ES-I3 (cell line): Measurements from ENCODE around the gene TRMT5.

Source experiments
- H3K36me3 ChIP-seq: 2 replicates; pipeline ENCODE4 v1.6.1; 2013; ENCODE audit warnings: mild to moderate bottlenecking, low read length, control low read depth, moderate library complexity; ENCODE audit not compliant: insufficient read depth
- H3K4me1 ChIP-seq: 2 replicates; pipeline ENCODE4 v1.6.1; 2013; ENCODE audit warnings: mild to moderate bottlenecking, control low read depth, low read length; ENCODE audit not compliant: insufficient read depth
- H3K9ac ChIP-seq: 2 replicates; pipeline ENCODE4 v1.6.1; 2013; ENCODE audit warnings: low read depth, mild to moderate bottlenecking, low read length, moderate library complexity
- H3K9me3 ChIP-seq: 2 replicates; pipeline ENCODE4 v1.6.1; 2013; ENCODE audit warnings: mild to moderate bottlenecking, low read length, moderate library complexity; ENCODE audit not compliant: control insufficient read depth, insufficient read depth

Gene TRMT5

DNA sequence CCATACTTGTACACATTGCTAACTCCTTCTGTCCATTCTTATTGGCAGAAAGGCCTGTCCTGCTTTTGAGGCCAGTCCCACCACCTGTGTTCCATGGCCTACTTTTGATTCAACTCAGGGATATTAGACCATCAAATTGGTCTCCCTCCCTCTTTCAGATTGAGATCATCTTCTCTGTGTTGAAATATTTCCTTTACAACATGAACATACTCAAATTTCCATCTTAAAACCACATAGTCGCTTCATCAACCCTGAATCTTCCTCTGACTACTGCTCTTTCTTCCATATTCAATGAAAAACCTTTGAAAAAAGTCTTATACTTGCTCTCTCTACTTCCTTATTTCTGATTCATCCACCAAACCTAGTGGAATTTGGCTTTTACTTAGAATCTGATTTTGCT, 34.9 kb downstream of the TRMT5 start:
- Histone ChIP-seq H3K4me1 (0 out of 2 replicates have a peak, but pooled peaks cover 4% of the 10 kb centered on the region), H3K36me3 (0 out of 2 replicates have a peak, but pooled peaks cover 4% of the 10 kb centered on the region), H3K9me3 (no peaks in the 10 kb centered on the region), H3K9ac (no peak overlapping the region)

DNA sequence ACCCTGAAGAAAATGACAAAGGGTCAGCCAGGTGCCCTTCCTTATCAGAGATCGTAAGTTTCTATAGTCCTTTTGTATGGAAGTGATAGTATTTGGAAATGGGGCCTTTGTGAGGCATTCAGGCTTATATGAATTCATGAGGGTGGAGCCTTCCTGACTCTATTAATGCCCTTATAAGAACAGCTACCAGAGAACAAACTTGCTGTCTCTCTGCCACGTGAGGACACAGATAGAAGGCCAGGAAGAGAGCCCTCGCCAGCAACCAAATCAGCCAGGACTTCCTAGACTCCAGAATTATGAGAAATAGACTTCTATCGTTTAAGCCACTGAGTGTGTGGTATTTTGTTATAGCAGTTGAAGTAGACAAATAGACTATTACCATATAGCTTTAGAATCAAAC, 36.7 kb downstream of the TRMT5 start:
- Histone ChIP-seq H3K9ac (no peak overlapping the region), H3K36me3 (0 out of 2 replicates have a peak, but pooled peaks cover 4% of the 10 kb centered on the region), H3K4me1 (0 out of 2 replicates have a peak, but pooled peaks cover 4% of the 10 kb centered on the region), H3K9me3 (no peaks in the 10 kb centered on the region)

DNA sequence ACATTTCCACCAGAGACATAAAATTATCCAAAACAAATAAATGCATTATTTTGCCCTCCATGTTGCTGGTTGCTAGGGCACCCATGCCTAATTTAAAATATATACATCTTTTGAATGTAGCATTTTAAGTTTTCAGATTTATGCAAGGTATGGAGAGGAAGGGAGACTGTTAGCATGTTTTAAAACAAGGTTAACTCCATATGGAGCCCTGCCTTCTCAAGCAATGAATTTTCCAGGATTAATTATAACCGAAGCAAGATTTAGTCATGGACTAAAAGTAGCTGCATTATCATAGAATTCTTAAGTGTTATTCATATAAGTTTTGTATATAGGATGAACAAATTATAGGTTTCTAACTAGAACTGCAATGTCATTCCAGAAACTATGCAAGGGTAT, 37.2 kb downstream of the TRMT5 start:
- H3K36me3 ChIP-seq: 0 out of 2 replicates have a peak, but pooled peaks cover 4% of the 10 kb centered on the region
- H3K9ac ChIP-seq: no peak overlapping the region
- H3K4me1 ChIP-seq: 0 out of 2 replicates have a peak, but pooled peaks cover 4% of the 10 kb centered on the region
- no peaks in the 10 kb centered on the region for H3K9me3 ChIP-seq

DNA sequence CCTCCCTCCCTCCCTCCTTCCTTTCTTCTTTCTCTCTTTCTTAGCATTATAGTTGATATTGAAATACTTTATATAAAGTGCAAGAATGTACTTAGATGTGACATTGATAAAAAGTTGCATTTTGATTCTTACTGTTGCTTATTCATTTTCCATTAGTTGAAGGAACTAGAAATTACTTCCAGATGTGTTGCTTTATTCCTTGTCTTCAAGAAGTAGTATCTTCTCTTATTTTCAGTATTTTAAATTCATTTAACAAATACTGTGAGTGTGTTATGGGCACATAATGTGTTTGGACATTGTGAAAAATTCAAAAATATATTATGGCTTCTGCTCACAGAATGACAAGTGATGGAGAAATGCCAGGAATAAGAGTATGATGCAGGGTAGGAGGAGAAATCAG, 45.6 kb downstream of the TRMT5 start:
- Histone ChIP-seq H3K36me3 (no peaks in the 10 kb centered on the region), H3K4me1 (no peaks in the 10 kb centered on the region), H3K9ac (no peak overlapping the region), H3K9me3 (no peaks in the 10 kb centered on the region)

DNA sequence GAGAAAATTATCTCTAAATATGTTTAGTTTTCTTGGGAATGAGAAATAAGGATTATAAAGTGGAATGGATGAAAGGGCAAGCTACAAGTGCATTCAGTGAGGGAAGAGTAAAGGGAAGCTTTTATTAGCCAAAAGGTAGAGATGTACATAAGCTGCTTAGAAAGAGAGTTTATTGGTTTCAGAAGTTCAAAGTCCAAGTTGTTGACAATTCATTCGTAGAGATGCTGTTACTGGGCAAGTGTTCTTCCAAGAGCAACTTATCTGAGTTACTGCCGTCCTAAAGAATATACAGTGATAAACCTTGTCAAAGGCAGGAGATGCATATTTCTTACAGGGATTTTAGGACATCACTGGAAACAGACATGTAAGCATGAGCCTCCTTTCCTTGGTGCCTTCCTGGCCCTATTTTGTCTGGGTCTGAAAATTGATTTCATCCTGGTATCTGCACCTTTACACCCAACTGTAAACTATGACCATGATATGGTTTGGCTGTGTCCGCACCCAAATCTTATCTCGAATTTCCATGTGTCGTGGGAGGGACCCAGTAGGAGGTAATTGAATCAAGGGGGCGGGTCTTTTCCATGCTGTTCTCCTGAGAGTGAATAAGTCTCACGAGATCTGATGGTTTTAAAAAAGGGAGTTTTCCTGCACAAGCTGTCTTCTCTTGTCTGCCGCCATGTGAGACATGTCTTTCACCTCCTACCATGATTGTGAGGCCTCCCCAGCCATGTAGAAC, 46.8 kb downstream of the TRMT5 start:
- no peaks in the 10 kb centered on the region for H3K4me1 ChIP-seq
- H3K36me3 ChIP-seq: no peaks in the 10 kb centered on the region
- H3K9ac ChIP-seq: no peak overlapping the region
- H3K9me3 ChIP-seq: no peaks in the 10 kb centered on the region

DNA sequence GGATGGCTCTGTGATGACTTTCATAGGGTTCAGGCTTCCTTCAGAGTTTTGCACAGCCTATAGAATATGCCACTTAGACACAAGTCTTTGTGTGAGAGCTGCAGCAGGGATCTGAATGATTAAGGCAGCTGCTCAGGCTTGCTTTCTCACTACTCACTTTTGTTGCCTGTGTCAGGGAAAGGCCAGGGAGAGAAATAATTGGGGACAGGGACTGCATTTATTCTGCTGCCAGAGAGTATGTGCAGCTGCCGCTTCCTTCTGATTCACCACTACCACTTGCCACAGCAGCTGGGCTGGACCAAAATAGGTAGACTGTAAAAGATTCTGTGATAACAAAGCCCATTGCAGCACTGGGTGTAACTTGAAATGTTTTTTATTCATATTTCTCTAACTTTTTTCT, 49.7 kb downstream of the TRMT5 start:
- Histone ChIP-seq H3K9ac (no peak overlapping the region), H3K9me3 (no peaks in the 10 kb centered on the region), H3K4me1 (no peaks in the 10 kb centered on the region), H3K36me3 (no peaks in the 10 kb centered on the region)

DNA sequence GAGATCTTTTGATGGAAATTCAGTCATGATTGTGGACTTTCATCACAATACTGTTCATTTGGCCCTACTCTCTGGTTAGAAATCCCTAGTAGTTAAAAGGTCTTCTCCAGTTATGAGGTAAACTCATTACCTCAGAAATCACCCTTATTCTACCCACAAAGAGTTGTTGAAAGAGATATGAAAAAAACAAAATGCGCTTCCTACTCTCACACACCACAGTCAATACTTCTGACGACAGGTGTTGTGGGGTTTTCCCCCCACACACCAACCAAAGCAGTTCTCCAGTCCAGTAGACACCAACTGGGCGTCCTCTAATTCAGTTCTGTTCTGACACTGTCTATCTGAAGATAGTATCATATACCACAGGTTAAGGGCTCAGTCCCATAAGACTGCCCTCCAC, 54.9 kb downstream of the TRMT5 start:
- no peaks in the 10 kb centered on the region for H3K4me1 ChIP-seq
- H3K36me3 ChIP-seq: no peaks in the 10 kb centered on the region
- H3K9me3 ChIP-seq: no peaks in the 10 kb centered on the region

DNA sequence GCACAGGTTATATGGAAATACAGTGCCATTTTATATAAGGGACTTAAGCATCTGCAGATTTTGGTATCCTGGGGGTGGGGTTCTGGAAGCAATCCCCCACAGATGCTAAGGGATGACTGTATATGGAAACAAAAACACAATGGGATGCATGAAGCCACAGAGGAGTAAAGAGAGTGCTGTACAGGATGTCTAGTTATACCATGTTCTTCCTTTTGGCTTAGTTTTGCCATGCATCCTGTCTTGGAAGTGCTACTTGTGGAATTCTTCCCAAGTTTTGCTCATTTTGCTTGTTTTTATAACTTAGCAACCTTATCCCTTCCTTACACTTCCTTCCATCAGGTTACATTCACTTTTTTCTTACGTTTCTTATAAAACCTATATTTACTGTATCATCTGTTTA, 55.6 kb downstream of the TRMT5 start:
- Histone ChIP-seq H3K36me3 (no peaks in the 10 kb centered on the region), H3K9me3 (no peaks in the 10 kb centered on the region), H3K4me1 (no peaks in the 10 kb centered on the region), H3K9ac (no peak overlapping the region)

More for the DNA sequence above, 54.9 kb downstream of the TRMT5 start:
- H3K9ac ChIP-seq: no peak overlapping the region

DNA sequence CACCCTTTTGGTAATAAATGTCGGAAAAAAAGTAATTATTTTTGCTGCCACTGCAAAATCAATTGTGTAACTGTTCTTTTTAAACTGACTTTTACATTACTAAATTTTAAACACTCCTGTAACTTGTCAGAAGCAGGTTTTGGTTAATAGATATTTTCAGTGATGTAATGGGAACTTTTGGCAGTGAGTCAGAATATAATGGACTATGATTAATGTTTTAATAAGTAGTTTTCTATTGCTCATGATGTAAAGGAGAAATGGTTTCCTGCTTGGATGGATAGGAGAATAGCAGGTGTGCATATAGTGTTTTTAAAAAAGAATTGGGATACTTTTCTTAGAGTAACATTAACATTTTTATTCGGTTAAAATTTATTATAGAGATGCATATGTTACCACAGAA, 58.8 kb downstream of the TRMT5 start:
- Histone ChIP-seq H3K36me3 (no peaks in the 10 kb centered on the region), H3K4me1 (no peaks in the 10 kb centered on the region), H3K9me3 (no peaks in the 10 kb centered on the region), H3K9ac (no peak overlapping the region)
